HCT116 (cell line): Measurements from ENCODE around the gene NAMPT.

Source experiments
- CEBPB ChIP-seq: IDR thresholded peaks from 2 replicates; pipeline ENCODE4 v1.6.1; 2012; ENCODE audit warnings: low read depth
- CTCF ChIP-seq, 3 experiments: fragments of 200-600 bp in 1 of 3; sonication (generic) in 1 of 3; IDR thresholded peaks in 2 of 3; conservative IDR thresholded peaks in 1 of 3; 2 replicates each; pipeline ENCODE4 v1.5.1; 2012 to 2017; ENCODE audit warnings: low read depth in 2 of 3, low read length in 2 of 3, antibody characterized with exemption in 1 of 3, borderline replicate concordance in 1 of 3, control low read depth in 1 of 3, mild to moderate bottlenecking in 1 of 3, mixed read lengths in 1 of 3, mixed run types in 1 of 3, moderate library complexity in 1 of 3; ENCODE audit not compliant: insufficient read depth in 1 of 3
- POLR2A ChIP-seq: IDR thresholded peaks from 2 replicates; pipeline ENCODE4 v1.7.0; 2011; ENCODE audit warnings: borderline replicate concordance; ENCODE audit not compliant: insufficient read depth, insufficient read length; ENCODE audit errors: extremely low read depth
- POLR2AphosphoS5 ChIP-seq: IDR thresholded peaks from 2 replicates; pipeline ENCODE4 v1.6.1; 2011; ENCODE audit warnings: mild to moderate bottlenecking, low read depth, low read length, moderate library complexity
- REST ChIP-seq: IDR thresholded peaks from 2 replicates; pipeline ENCODE4 v1.6.1; 2012; ENCODE audit warnings: low read depth
- SP1 ChIP-seq: IDR thresholded peaks from 2 replicates; pipeline ENCODE4 v1.6.1; 2012; ENCODE audit warnings: low read depth

- TF ChIP-seq CEBPB = no peak
- TF ChIP-seq CTCF (IDR thresholded peaks at IDR 0.05 in 2 of 3, conservative IDR thresholded peaks at IDR 0.05 in 1 of 3; ENCODE audit: borderline replicate concordance in 1 of 3, insufficient read depth in 1 of 3, low read depth in 2 of 3, low read length in 2 of 3) = no peak
- no peak for TF ChIP-seq REST
- TF ChIP-seq SP1 = no peak
- TF ChIP-seq POLR2A = no peak
- TF ChIP-seq POLR2AphosphoS5 = no peak
Observed at GRCh38 chr7:106256144-106256543, 28.6 kb downstream of the NAMPT start.
